IPS-18a (cell line): ENCODE measurements around the gene KIAA1143.

Experiments used
- H3K27ac ChIP-seq: one replicate; pipeline ENCODE4 v1.5.1; 2013; ENCODE audit warnings: low read length
- H3K27me3 ChIP-seq: one replicate; pipeline ENCODE4 v1.6.1; 2013; ENCODE audit warnings: mild to moderate bottlenecking, low read length; ENCODE audit not compliant: control insufficient read depth, insufficient read depth
- H3K36me3 ChIP-seq: one replicate; pipeline ENCODE4 v1.6.1; 2013; ENCODE audit warnings: low read depth, low read length; ENCODE audit not compliant: control insufficient read depth
- H3K4me1 ChIP-seq: one replicate; pipeline ENCODE4 v1.6.1; 2013; ENCODE audit warnings: low read depth, low read length; ENCODE audit not compliant: control insufficient read depth
- H3K4me3 ChIP-seq: one replicate; pipeline ENCODE4 v1.5.1; 2013; ENCODE audit warnings: low read length
- H3K9ac ChIP-seq: one replicate; pipeline ENCODE4 v1.6.1; 2013; ENCODE audit warnings: mild to moderate bottlenecking, low read length, moderate library complexity
- H3K9me3 ChIP-seq: one replicate; pipeline ENCODE4 v1.6.1; 2013; ENCODE audit warnings: low read depth, low read length; ENCODE audit not compliant: control insufficient read depth

The KIAA1143 gene

GRCh38 chr3:44734646-44735168 is 26.7 kb downstream of the KIAA1143 start:
- Histone ChIP-seq H3K27ac (no peak overlapping the region), H3K36me3 (peaks cover 31% of the 10 kb centered on the region), H3K4me3 (no peak overlapping the region), H3K4me1 (no peaks in the 10 kb centered on the region), H3K9me3 (peaks cover 68% of the 10 kb centered on the region), H3K9ac (no peak overlapping the region), H3K27me3 (no peaks in the 10 kb centered on the region)

- Histone ChIP-seq H3K36me3 (peaks cover 22% of the 10 kb centered on the region), H3K4me1 (no peaks in the 10 kb centered on the region), H3K9ac (peak within 1 kb of the TSS; percentile 64), H3K27me3 (no peaks in the 10 kb centered on the region), H3K9me3 (peaks cover 52% of the 10 kb centered on the region), H3K27ac (no peak within 1 kb of the TSS), H3K4me3 (peak within 1 kb of the TSS; percentile 81)
Observed at GRCh38 chr3:44729384-44729910, 32.0 kb downstream of the KIAA1143 start, which contains the start of gene ZNF501. Gene ZNF501 (plus strand): TSS chr3:44729635. CDS start chr3:44734422, 4,787 bp downstream.

GRCh38 chr3:44722103-44722401 is 39.4 kb downstream of the KIAA1143 start:
- H3K9me3 ChIP-seq = peaks cover 78% of the 10 kb centered on the region
- H3K4me3 ChIP-seq = no peak overlapping the region
- H3K36me3 ChIP-seq = peaks cover 16% of the 10 kb centered on the region
- H3K9ac ChIP-seq = no peak overlapping the region
- no peaks in the 10 kb centered on the region for H3K27me3 ChIP-seq
- H3K27ac ChIP-seq = no peak overlapping the region
- no peaks in the 10 kb centered on the region for H3K4me1 ChIP-seq

GRCh38 chr3:44721231-44722102 is 40.0 kb downstream of the KIAA1143 start:
- Histone ChIP-seq H3K9ac (no peak overlapping the region), H3K4me3 (no peak overlapping the region), H3K36me3 (peaks cover 16% of the 10 kb centered on the region)

DNA sequence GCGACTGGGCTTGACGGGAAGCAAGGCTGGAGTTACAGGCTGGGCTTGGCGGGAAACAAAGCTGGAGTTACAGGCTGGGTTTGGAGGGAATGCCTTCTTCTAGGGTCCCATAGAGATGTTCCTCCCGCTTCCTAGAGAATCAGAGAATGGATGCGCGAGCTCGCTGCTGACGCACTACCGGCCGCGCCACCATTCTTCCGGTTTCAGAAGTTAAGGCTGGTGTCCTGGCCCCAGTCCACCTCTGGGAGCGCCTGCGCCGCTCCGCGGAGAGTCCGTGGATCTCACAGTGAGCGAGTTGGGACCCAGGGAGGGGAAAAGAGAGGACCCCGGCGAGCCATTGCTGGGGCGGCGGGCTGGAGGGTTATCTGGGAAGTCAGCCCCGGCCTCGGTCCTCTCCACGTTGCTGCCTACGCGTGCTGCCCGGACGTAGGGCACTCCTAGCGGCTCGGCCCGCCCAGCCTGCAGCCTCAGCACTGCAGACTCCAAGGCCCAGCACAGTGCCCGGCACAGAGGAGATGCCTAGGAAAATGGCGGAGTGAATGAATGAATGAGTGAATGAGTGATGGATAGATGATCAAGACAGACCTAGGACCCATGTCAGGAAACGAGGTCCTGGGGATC is 48.9 kb downstream of the KIAA1143 start, which contains the start of gene ZNF502:
ZNF502 (plus strand) TSS at position 206 of the 621 bp plus-strand sequence. CDS start 7,602 bp downstream, outside the sequence.
- peaks cover 31% of the 10 kb centered on the region for H3K9me3 ChIP-seq
- H3K27me3 ChIP-seq = no peaks in the 10 kb centered on the region
- no peaks in the 10 kb centered on the region for H3K4me1 ChIP-seq
- no peaks in the 10 kb centered on the region for H3K36me3 ChIP-seq
- H3K9ac ChIP-seq = no peak within 1 kb of the TSS
- H3K4me3 ChIP-seq = peak within 1 kb of the TSS; percentile 71
- no peak within 1 kb of the TSS for H3K27ac ChIP-seq

More at GRCh38 chr3:44721231-44722102, 40.0 kb downstream of the KIAA1143 start:
- Histone ChIP-seq H3K4me1 (no peaks in the 10 kb centered on the region), H3K27me3 (no peaks in the 10 kb centered on the region), H3K9me3 (peaks cover 82% of the 10 kb centered on the region), H3K27ac (no peak overlapping the region)
